ENCODE measurements around the gene CHST8. TPM values are rescaled to one million over a fixed set of nuclear protein-coding genes. Genes with fewer than 3 reads are reported as not detected.

The CHST8 gene
- total and polyA plus RNA-seq, 2 of the 13 experiments (the other 11 are each of a cell fraction or from before 2014, with no cell fraction given): not detected

DNA sequence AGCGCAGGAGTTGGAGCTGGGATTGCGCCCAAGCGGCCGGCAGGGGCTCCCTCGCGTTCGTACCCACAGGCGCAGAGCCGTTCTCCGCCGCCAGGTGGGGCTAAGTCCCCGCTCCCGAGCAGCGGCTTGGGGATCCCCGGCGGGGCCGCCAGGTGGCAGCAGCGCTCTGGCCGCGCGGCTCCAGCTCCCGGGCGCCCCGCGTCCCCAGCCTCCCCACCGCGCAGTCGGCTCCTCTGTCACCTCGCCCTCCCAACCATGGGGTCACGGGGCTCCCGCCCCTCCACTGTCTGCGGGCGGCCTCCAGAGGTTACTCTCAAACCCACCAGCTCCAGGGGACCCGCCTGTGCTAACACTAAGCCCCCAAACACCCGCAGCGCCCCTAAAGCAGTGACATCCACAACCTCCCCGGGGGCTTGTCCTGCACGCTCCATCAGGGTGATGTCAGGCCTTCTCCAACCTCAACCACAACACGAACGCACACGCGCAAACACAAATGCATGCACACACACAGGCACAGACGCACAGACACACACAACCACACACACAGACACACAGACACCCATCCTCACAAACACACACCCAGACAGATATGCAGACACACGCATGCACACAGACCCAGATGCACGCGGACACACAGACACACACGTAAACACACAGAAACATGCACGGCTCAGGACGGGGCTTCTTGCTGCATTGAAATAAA, 156.5 kb downstream of the CHST8 start (continued):
- TF ChIP-seq, protein P1, sequence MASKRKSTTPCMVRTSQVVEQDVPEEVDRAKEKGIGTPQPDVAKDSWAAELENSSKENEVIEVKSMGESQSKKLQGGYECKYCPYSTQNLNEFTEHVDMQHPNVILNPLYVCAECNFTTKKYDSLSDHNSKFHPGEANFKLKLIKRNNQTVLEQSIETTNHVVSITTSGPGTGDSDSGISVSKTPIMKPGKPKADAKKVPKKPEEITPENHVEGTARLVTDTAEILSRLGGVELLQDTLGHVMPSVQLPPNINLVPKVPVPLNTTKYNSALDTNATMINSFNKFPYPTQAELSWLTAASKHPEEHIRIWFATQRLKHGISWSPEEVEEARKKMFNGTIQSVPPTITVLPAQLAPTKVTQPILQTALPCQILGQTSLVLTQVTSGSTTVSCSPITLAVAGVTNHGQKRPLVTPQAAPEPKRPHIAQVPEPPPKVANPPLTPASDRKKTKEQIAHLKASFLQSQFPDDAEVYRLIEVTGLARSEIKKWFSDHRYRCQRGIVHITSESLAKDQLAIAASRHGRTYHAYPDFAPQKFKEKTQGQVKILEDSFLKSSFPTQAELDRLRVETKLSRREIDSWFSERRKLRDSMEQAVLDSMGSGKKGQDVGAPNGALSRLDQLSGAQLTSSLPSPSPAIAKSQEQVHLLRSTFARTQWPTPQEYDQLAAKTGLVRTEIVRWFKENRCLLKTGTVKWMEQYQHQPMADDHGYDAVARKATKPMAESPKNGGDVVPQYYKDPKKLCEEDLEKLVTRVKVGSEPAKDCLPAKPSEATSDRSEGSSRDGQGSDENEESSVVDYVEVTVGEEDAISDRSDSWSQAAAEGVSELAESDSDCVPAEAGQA (IDR thresholded peaks at IDR 0.05; ENCODE audit: low read depth): 0 out of 2 replicates have a peak, but pooled peaks have one; percentile 20
- TF ChIP-seq, protein P1 (CRISPR knock-in tag; IDR thresholded peaks at IDR 0.05; ENCODE audit: borderline replicate concordance): no peak
- peak; percentile 64 for TF ChIP-seq HNRNPLL (IDR thresholded peaks at IDR 0.05; ENCODE audit: low read depth, low read length, poor library complexity, severe bottlenecking)
- TF ChIP-seq PPARG (CRISPR knock-in tag; conservative IDR thresholded peaks at IDR 0.05): 0 out of 2 replicates have a peak, but pooled peaks have one; percentile 37
- TF ChIP-seq JUND (CRISPR knock-in tag; IDR thresholded peaks at IDR 0.05): 0 out of 2 replicates have a peak, but pooled peaks have one; percentile 40
- TF ChIP-seq, protein P2, sequence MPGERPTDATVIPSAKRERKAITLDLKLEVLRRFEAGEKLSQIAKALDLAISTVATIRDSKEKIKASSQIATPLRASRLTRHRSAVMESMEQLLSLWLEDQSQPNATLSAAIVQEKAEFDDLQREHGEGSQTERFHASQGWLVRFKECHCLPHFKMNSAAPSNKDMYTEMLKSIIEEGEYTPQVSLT (CRISPR knock-in tag; IDR thresholded peaks at IDR 0.05; ENCODE audit: borderline replicate concordance, low read depth): 0 out of 2 replicates have a peak, but pooled peaks have one; percentile 36
- TF ChIP-seq, protein P3, sequence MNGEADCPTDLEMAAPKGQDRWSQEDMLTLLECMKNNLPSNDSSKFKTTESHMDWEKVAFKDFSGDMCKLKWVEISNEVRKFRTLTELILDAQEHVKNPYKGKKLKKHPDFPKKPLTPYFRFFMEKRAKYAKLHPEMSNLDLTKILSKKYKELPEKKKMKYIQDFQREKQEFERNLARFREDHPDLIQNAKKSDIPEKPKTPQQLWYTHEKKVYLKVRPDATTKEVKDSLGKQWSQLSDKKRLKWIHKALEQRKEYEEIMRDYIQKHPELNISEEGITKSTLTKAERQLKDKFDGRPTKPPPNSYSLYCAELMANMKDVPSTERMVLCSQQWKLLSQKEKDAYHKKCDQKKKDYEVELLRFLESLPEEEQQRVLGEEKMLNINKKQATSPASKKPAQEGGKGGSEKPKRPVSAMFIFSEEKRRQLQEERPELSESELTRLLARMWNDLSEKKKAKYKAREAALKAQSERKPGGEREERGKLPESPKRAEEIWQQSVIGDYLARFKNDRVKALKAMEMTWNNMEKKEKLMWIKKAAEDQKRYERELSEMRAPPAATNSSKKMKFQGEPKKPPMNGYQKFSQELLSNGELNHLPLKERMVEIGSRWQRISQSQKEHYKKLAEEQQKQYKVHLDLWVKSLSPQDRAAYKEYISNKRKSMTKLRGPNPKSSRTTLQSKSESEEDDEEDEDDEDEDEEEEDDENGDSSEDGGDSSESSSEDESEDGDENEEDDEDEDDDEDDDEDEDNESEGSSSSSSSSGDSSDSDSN (CRISPR knock-in tag; IDR thresholded peaks at IDR 0.05): peak; percentile 64; the same call in 1 of the 2 replicates
- no peak for TF ChIP-seq TARDBP (CRISPR knock-in tag; IDR thresholded peaks at IDR 0.05)
- peak; percentile 50; the same call in 1 of the 2 replicates for TF ChIP-seq MYC (CRISPR knock-in tag; IDR thresholded peaks at IDR 0.05; ENCODE audit: borderline replicate concordance)
- 0 out of 2 replicates have a peak, but pooled peaks have one; percentile 23 for TF ChIP-seq ARNT2 (CRISPR knock-in tag; IDR thresholded peaks at IDR 0.05; ENCODE audit: low read depth)
- 0 out of 2 replicates have a peak, but pooled peaks have one; percentile 20 for TF ChIP-seq FOXA3 (CRISPR knock-in tag; IDR thresholded peaks at IDR 0.05)
- TF ChIP-seq, protein P4, sequence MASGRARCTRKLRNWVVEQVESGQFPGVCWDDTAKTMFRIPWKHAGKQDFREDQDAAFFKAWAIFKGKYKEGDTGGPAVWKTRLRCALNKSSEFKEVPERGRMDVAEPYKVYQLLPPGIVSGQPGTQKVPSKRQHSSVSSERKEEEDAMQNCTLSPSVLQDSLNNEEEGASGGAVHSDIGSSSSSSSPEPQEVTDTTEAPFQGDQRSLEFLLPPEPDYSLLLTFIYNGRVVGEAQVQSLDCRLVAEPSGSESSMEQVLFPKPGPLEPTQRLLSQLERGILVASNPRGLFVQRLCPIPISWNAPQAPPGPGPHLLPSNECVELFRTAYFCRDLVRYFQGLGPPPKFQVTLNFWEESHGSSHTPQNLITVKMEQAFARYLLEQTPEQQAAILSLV (CRISPR knock-in tag; IDR thresholded peaks at IDR 0.05; ENCODE audit: borderline replicate concordance): peak; percentile 42; the same call in 1 of the 2 replicates
- TF ChIP-seq TCF12 (IDR thresholded peaks at IDR 0.05): no peak
- peak; percentile 65; the same call in 1 of the 2 replicates for TF ChIP-seq TCF12 (CRISPR knock-in tag; IDR thresholded peaks at IDR 0.05)
- TF ChIP-seq XRCC5 (optimal IDR thresholded peaks at IDR 0.05; ENCODE audit: low read length): peak; percentile 99
- no peak for TF ChIP-seq ZNF232 (CRISPR knock-in tag; IDR thresholded peaks at IDR 0.05; ENCODE audit: borderline replicate concordance)
- peak; percentile 59; the same call in 1 of the 2 replicates for TF ChIP-seq MAZ (IDR thresholded peaks at IDR 0.05; ENCODE audit: borderline replicate concordance, low read depth, low read length)
- TF ChIP-seq MAZ (CRISPR knock-in tag; IDR thresholded peaks at IDR 0.05; ENCODE audit: low read depth): peak; percentile 35; the same call in 1 of the 2 replicates

Data from HepG2 (cell line).